ENCODE results near the gene C1orf216. TPM values are rescaled to one million over a fixed set of nuclear protein-coding genes. Genes with fewer than 3 reads are reported as not detected.
"Not testable (repeated sequence)": the region's sequence is repeated elsewhere in the genome, so short reads cannot be mapped to it uniquely, and the experiment has no call there.

Gene C1orf216
- total and polyA plus RNA-seq, 3 experiments from 2014 or later = 15.3 to 21.8 (median 20.6) TPM

- POLR2A ChIA-PET = interaction anchor here (0.8 to 1.0 kb wide), 2 partner anchors 146 to 209 kb away, joined by 3 read pairs; no protein-coding TSS in a partner anchor
- Histone ChIP-seq H3K4me1 (ENCODE audit: insufficient read depth, low read length) (peaks cover 23% of the 10 kb centered on the region), H3K27me3 (ENCODE audit: insufficient read depth, low read length, poor library complexity, severe bottlenecking) (no peaks in the 10 kb centered on the region), H3K4me3 (ENCODE audit: low read length) (no peak overlapping the region), H3K9me3 (ENCODE audit: low read length) (no peaks in the 10 kb centered on the region), H3K36me3 (ENCODE audit: insufficient read depth, low read length) (no peaks in the 10 kb centered on the region), H3K27ac (ENCODE audit: low read depth, low read length) (no peak overlapping the region)
- CTCF ChIA-PET = interaction anchor here (0.7 to 6.7 kb wide), 22 partner anchors 11 to 270 kb away, joined by 3 to 88 read pairs (median 7); partner anchors contain the start of genes CLSPN and TFAP2E
- H3K27me3 Mint-ChIP-seq = no peaks in the 10 kb centered on the region
- DNase-seq = no peak
- no peaks in the 10 kb centered on the region for H3K9me3 Mint-ChIP-seq
- peak overlapping the region in 5 of 8 donors; percentile 2 to 88 (median 43) for H3K27ac Mint-ChIP-seq
- H3K4me3 Mint-ChIP-seq = peak overlapping the region in 6 of 7 donors; percentile 5 to 69 (median 66)
- peaks cover 31 to 41% (median 41%) of the 10 kb centered on the region in 3 donors for H3K4me1 Mint-ChIP-seq
- peaks cover 0 to 22% (median 4%) of the 10 kb centered on the region in 3 donors for H3K36me3 Mint-ChIP-seq
Measured at GRCh38 chr1:35714921-35715567, 3.6 kb downstream of the C1orf216 start.

DNA sequence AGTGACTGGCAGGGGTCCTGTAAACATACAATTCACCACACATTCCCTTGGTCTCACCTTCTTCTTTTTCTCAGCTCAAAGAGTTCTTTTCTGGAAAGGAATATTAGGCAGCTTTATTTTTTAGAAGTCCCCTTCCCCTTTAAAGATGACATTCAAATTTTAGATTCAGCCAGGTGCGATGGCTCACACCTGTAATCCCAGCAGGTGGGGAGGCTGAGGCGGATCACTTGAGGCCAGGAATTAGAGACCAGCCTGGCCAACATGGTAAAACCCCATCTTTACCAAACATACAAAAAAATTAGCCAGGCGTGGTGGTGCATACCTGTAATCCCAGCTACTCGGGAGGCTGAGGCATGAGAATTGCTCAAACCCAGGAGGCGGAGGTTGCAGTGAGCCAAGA, 7.6 kb downstream of the C1orf216 start:
- H3K36me3 ChIP-seq (ENCODE audit: insufficient read depth, low read length); DNase-seq; POLR2A ChIA-PET; H3K4me3 Mint-ChIP-seq; H3K4me3 ChIP-seq (ENCODE audit: low read length); H3K9me3 Mint-ChIP-seq; H3K9me3 ChIP-seq (ENCODE audit: low read length); H3K27me3 ChIP-seq (ENCODE audit: insufficient read depth, low read length, poor library complexity, severe bottlenecking); H3K27ac ChIP-seq (ENCODE audit: low read depth, low read length): not testable (repeated sequence)
- Mint-ChIP-seq H3K27ac (peak overlapping the region in 1 of 8 donors; percentile 81), H3K4me1 (peaks cover 28 to 37% (median 35%) of the 10 kb centered on the region in 3 donors), H3K27me3 (peaks cover 6 to 18% of the 10 kb centered on the region in 2 donors), H3K36me3 (peaks cover 0 to 18% (median 4%) of the 10 kb centered on the region in 3 donors)
- peaks cover 28% of the 10 kb centered on the region for H3K4me1 ChIP-seq (ENCODE audit: insufficient read depth, low read length)
- CTCF ChIA-PET = interaction anchor here (1.7 kb wide), 1 partner anchor 143 kb away, joined by 6 read pairs; no protein-coding TSS in a partner anchor

- POLR2A ChIA-PET = no interaction called here
- Mint-ChIP-seq H3K4me1 (peaks cover 19 to 23% (median 20%) of the 10 kb centered on the region in 3 donors), H3K9me3 (peaks cover 0 to 2% (median 0%) of the 10 kb centered on the region in 5 donors), H3K36me3 (peaks cover 0 to 6% (median 0%) of the 10 kb centered on the region in 3 donors), H3K27ac (peak overlapping the region in 3 of 8 donors; percentile 27 to 53 (median 43)), H3K27me3 (peaks cover 11 to 29% of the 10 kb centered on the region in 2 donors), H3K4me3 (peak overlapping the region; percentile 71 to 86 (median 76))
- no peak overlapping the region for H3K4me3 ChIP-seq (ENCODE audit: low read length)
- H3K27ac ChIP-seq (ENCODE audit: low read depth, low read length) = no peak overlapping the region
- peaks cover 17% of the 10 kb centered on the region for H3K4me1 ChIP-seq (ENCODE audit: insufficient read depth, low read length)
- H3K9me3 ChIP-seq (ENCODE audit: low read length) = no peaks in the 10 kb centered on the region
- no peaks in the 10 kb centered on the region for H3K27me3 ChIP-seq (ENCODE audit: insufficient read depth, low read length, poor library complexity, severe bottlenecking)
- DNase-seq = no peak
- CTCF ChIA-PET = no interaction called here
- H3K36me3 ChIP-seq (ENCODE audit: insufficient read depth, low read length) = no peaks in the 10 kb centered on the region
Measured at GRCh38 chr1:35708952-35709351, 9.7 kb downstream of the C1orf216 start.

- Histone ChIP-seq H3K4me3 (ENCODE audit: low read length) (no peak overlapping the region), H3K27ac (ENCODE audit: low read depth, low read length) (no peak overlapping the region), H3K36me3 (ENCODE audit: insufficient read depth, low read length) (no peaks in the 10 kb centered on the region), H3K4me1 (ENCODE audit: insufficient read depth, low read length) (peaks cover 17% of the 10 kb centered on the region), H3K27me3 (ENCODE audit: insufficient read depth, low read length, poor library complexity, severe bottlenecking) (no peaks in the 10 kb centered on the region), H3K9me3 (ENCODE audit: low read length) (no peaks in the 10 kb centered on the region)
- peak overlapping the region in 3 of 8 donors; percentile 43 to 53 (median 52) for H3K27ac Mint-ChIP-seq
- H3K36me3 Mint-ChIP-seq = peaks cover 0 to 2% (median 0%) of the 10 kb centered on the region in 3 donors
- H3K4me1 Mint-ChIP-seq = peaks cover 19 to 23% (median 20%) of the 10 kb centered on the region in 3 donors
- H3K27me3 Mint-ChIP-seq = peaks cover 11 to 29% of the 10 kb centered on the region in 2 donors
- H3K9me3 Mint-ChIP-seq = peaks cover 0 to 2% (median 0%) of the 10 kb centered on the region in 5 donors
- H3K4me3 Mint-ChIP-seq = peak overlapping the region; percentile 71 to 86 (median 76)
- ChIA-PET CTCF (no interaction called here), POLR2A (no interaction called here)
- no peak for DNase-seq
Measured at GRCh38 chr1:35708441-35708921, 10.2 kb downstream of the C1orf216 start.

DNA sequence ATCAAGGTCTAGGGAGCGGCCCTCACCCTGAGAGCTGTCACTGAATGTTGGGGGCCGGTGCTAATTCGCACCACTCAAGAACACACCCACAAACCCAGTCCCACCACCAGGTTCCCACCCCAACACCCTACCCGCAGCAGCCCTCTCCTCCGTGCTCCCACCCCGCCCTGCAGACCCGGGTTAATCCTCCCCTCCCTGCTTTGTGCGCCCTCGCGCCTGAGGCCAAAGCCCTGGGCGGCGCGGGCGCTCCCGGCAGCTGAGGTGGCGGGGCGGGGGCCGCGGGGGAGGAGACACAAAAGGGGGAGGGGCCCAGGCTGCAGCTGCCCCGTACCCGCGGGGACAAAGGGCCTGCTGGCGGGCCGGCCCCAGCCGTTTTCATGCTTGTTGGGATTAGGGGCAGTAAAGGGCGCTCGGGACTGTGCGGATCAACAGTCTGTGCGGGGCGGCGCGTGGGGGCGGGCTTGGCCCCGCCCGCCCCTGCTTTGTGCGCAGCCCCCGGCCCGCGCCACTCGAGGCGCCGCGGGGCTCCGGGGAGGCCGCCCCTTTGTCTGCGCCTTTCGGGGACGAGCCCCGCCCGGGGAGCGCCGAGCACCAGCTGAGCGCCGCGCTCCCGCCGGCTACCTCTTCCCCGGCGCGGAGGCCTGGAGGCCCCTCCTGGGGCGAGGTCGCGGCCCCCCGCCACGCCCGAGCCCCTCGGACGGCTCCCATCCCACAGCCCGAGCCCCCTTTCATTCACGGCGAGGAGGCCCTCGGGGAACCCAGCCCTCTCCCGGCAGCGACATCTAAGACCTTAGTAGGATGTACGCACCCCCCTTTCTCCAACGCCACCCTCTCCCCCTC, 10.9 kb downstream of the C1orf216 start:
- H3K27ac ChIP-seq (ENCODE audit: low read depth, low read length) = no peak overlapping the region
- peaks cover 17% of the 10 kb centered on the region for H3K4me1 ChIP-seq (ENCODE audit: insufficient read depth, low read length)
- Mint-ChIP-seq H3K4me1 (peaks cover 19 to 23% (median 20%) of the 10 kb centered on the region in 3 donors), H3K27me3 (peaks cover 13 to 32% of the 10 kb centered on the region in 2 donors), H3K4me3 (peak overlapping the region; percentile 80 to 92 (median 87)), H3K27ac (peak overlapping the region in 6 of 8 donors; percentile 21 to 88 (median 66)), H3K9me3 (peaks cover 0 to 2% (median 0%) of the 10 kb centered on the region in 5 donors), H3K36me3 (no peaks in the 10 kb centered on the region)
- no peaks in the 10 kb centered on the region for H3K36me3 ChIP-seq (ENCODE audit: insufficient read depth, low read length)
- ChIA-PET POLR2A (no interaction called here), CTCF (interaction anchor here (1.0 to 2.5 kb wide), 2 partner anchors 8 to 151 kb away, joined by 3 to 10 read pairs; partner anchors contain the start of genes KIAA0319L and NCDN)
- H3K27me3 ChIP-seq (ENCODE audit: insufficient read depth, low read length, poor library complexity, severe bottlenecking) = no peaks in the 10 kb centered on the region
- DNase-seq = peak in 4 of 5 donors; percentile 7 to 52 (median 16)
- no peaks in the 10 kb centered on the region for H3K9me3 ChIP-seq (ENCODE audit: low read length)
- H3K4me3 ChIP-seq (ENCODE audit: low read length) = peak overlapping the region; percentile 53

DNA sequence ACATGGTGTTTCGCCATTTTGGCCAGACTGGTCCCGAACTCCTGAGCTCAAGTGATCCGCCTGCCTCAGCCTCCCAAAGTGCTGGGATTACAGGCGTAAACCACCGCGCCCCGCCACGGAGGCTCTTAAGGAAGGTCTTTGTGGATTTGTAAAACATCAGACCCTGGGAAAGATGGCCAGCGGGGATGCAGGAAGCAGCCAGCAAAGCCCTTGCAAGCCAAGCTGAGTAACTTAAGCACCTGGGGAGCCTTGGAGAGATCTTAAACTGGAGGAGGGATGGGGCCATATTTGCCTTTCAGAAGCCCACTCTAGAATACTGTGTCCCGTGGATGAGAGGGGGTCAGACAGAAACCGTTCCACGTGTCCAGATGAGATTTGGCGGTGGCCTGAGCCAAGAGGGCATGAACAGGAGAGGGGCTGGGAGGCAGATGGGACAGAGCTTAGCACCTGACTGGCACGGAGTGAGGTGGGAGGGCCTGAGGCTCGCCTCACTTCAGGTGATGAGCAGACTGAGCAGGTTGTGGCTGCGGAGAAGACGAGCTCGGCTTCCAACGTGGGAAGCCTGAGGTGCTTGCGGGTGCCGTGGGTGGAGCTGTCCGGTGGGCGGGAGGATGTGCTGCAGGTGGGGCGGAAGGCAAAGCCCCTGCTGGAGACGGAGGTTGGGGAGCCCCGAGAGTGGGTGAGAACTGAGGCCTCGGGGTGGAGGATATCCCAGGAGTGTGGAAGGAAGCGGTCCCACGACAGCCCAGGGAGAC, 11.7 kb downstream of the C1orf216 start:
- Mint-ChIP-seq H3K36me3 (no peaks in the 10 kb centered on the region), H3K9me3 (peaks cover 0 to 2% (median 0%) of the 10 kb centered on the region in 5 donors), H3K4me1 (peaks cover 19 to 23% (median 20%) of the 10 kb centered on the region in 3 donors), H3K4me3 (peak overlapping the region; percentile 73 to 92 (median 87)), H3K27me3 (peaks cover 15 to 37% of the 10 kb centered on the region in 2 donors), H3K27ac (peak overlapping the region in 6 of 8 donors; percentile 35 to 88 (median 70))
- Histone ChIP-seq H3K4me1 (ENCODE audit: insufficient read depth, low read length) (peaks cover 17% of the 10 kb centered on the region), H3K27ac (ENCODE audit: low read depth, low read length) (no peak overlapping the region), H3K4me3 (ENCODE audit: low read length) (peak overlapping the region; percentile 53), H3K36me3 (ENCODE audit: insufficient read depth, low read length) (no peaks in the 10 kb centered on the region), H3K9me3 (ENCODE audit: low read length) (no peaks in the 10 kb centered on the region), H3K27me3 (ENCODE audit: insufficient read depth, low read length, poor library complexity, severe bottlenecking) (peaks cover 1% of the 10 kb centered on the region)
- ChIA-PET POLR2A (no interaction called here), CTCF (interaction anchor here (1.0 to 2.5 kb wide), 2 partner anchors 9 to 150 kb away, joined by 3 to 10 read pairs; partner anchors contain the start of genes KIAA0319L and NCDN)
- peak; percentile 16 to 61 (median 30) for DNase-seq

DNA sequence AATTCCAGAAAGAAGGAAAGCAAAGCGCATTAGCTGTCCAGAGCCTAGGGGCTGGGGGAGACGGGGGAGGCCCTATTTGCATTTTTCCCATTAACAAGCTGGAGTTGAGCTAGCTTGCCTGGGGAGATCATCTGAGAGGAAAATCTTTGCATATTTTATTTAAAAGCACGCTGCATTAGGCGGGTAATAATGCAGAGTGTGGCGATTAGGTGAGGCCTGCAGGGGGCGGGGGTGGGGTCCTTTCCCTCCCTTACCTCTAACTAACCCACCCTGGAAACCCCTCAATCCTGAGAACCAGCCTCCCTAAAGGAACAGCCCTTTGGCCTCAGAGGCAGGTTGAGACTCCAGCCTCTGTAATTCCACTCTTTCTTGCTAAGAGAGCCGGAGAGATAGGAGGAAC, 16.2 kb downstream of the C1orf216 start:
- CTCF ChIA-PET = interaction anchor here (0.9 to 2.9 kb wide), 3 partner anchors 13 to 24 kb away, joined by 3 to 13 read pairs (median 8); no protein-coding TSS in a partner anchor
- no peaks in the 10 kb centered on the region for H3K9me3 Mint-ChIP-seq
- Histone ChIP-seq H3K27ac (ENCODE audit: low read depth, low read length) (no peak overlapping the region), H3K27me3 (ENCODE audit: insufficient read depth, low read length, poor library complexity, severe bottlenecking) (peaks cover 20% of the 10 kb centered on the region), H3K36me3 (ENCODE audit: insufficient read depth, low read length) (no peaks in the 10 kb centered on the region), H3K4me3 (ENCODE audit: low read length) (no peak overlapping the region), H3K9me3 (ENCODE audit: low read length) (no peaks in the 10 kb centered on the region), H3K4me1 (ENCODE audit: insufficient read depth, low read length) (peaks cover 7% of the 10 kb centered on the region)
- H3K4me3 Mint-ChIP-seq = no peak overlapping the region
- H3K27me3 Mint-ChIP-seq = peaks cover 44 to 57% of the 10 kb centered on the region in 2 donors
- no peak for DNase-seq
- no peaks in the 10 kb centered on the region for H3K36me3 Mint-ChIP-seq
- POLR2A ChIA-PET = no interaction called here
- H3K4me1 Mint-ChIP-seq = peaks cover 8 to 9% (median 8%) of the 10 kb centered on the region in 3 donors
- no peak overlapping the region for H3K27ac Mint-ChIP-seq

All from CD8-positive, alpha-beta memory T cell (primary cell).